ENCODE measurements around the gene FGFR3. TPM values are rescaled to one million over a fixed set of nuclear protein-coding genes. Genes with fewer than 3 reads are reported as not detected.

The FGFR3 gene
- total RNA-seq, 2 donors from 2014 or later = 8.7 to 78.2 TPM

GRCh38 chr4:1785592-1785991 lies 7.5 kb upstream of the FGFR3 start:
- Histone ChIP-seq H3K27me3 (replicated peaks; ENCODE audit: insufficient read depth) (no peaks in the 10 kb centered on the region), H3K9me3 (no peaks in the 10 kb centered on the region), H3K27ac (no peak overlapping the region), H3K36me3 (no peaks in the 10 kb centered on the region), H3K4me3 (no peak overlapping the region), H3K4me1 (replicated peaks) (no peaks in the 10 kb centered on the region)
- 96% methylated on average over 11 of the region's 11 CpGs for WGBS
- intact Hi-C loops (cut with DNase I) = no loop called here
- TF ChIP-seq CTCF (IDR thresholded peaks at IDR 0.05) (no peak), POLR2A (IDR thresholded peaks at IDR 0.05) (no peak), POLR2AphosphoS5 (IDR thresholded peaks at IDR 0.05) (no peak)
- DNase-seq (ENCODE audit: low spot score) = no peak

GRCh38 chr4:1786544-1787362 lies 6.3 kb upstream of the FGFR3 start:
- no peak overlapping the region for H3K4me3 ChIP-seq
- H3K4me1 ChIP-seq (replicated peaks) = no peaks in the 10 kb centered on the region
- no peaks in the 10 kb centered on the region for H3K36me3 ChIP-seq
- TF ChIP-seq POLR2A (IDR thresholded peaks at IDR 0.05) (no peak), POLR2AphosphoS5 (IDR thresholded peaks at IDR 0.05) (no peak), CTCF (IDR thresholded peaks at IDR 0.05) (no peak)
- 91% methylated on average over 23 of the region's 34 CpGs for WGBS
- DNase-seq (ENCODE audit: low spot score) = no peak
- H3K27ac ChIP-seq = no peak overlapping the region
- no peaks in the 10 kb centered on the region for H3K9me3 ChIP-seq
- H3K27me3 ChIP-seq (replicated peaks; ENCODE audit: insufficient read depth) = no peaks in the 10 kb centered on the region
- intact Hi-C loops (cut with DNase I) = no loop called here

- H3K27ac ChIP-seq = no peak overlapping the region
- 51% methylated on average over 23 of the region's 25 CpGs for WGBS
Measured at GRCh38 chr4:1787411-1788077, 5.5 kb upstream of the FGFR3 start.

GRCh38 chr4:1788254-1788973 lies 4.7 kb upstream of the FGFR3 start:
- H3K27ac ChIP-seq = no peak overlapping the region
- H3K27me3 ChIP-seq (replicated peaks; ENCODE audit: insufficient read depth) = no peaks in the 10 kb centered on the region
- H3K36me3 ChIP-seq = no peaks in the 10 kb centered on the region
- DNase-seq (ENCODE audit: low spot score) = no peak
- no peak overlapping the region for H3K4me3 ChIP-seq
- TF ChIP-seq POLR2A (IDR thresholded peaks at IDR 0.05) = no peak
- TF ChIP-seq CTCF (IDR thresholded peaks at IDR 0.05) = no peak
- TF ChIP-seq POLR2AphosphoS5 (IDR thresholded peaks at IDR 0.05) = no peak
- no peaks in the 10 kb centered on the region for H3K9me3 ChIP-seq
- intact Hi-C loops (cut with DNase I) = no loop called here
- WGBS = 76% methylated on average over 13 of the region's 13 CpGs
- H3K4me1 ChIP-seq (replicated peaks) = no peaks in the 10 kb centered on the region

More at GRCh38 chr4:1787411-1788077, 5.5 kb upstream of the FGFR3 start:
- Histone ChIP-seq H3K4me3 (no peak overlapping the region), H3K4me1 (replicated peaks) (no peaks in the 10 kb centered on the region), H3K36me3 (no peaks in the 10 kb centered on the region), H3K9me3 (no peaks in the 10 kb centered on the region), H3K27me3 (replicated peaks; ENCODE audit: insufficient read depth) (no peaks in the 10 kb centered on the region)
- intact Hi-C loops (cut with DNase I) = no loop called here
- TF ChIP-seq POLR2A (IDR thresholded peaks at IDR 0.05) (no peak), CTCF (IDR thresholded peaks at IDR 0.05) (no peak), POLR2AphosphoS5 (IDR thresholded peaks at IDR 0.05) (no peak)
- no peak for DNase-seq (ENCODE audit: low spot score)
